ENCODE data around the gene PARP3. TPM values are rescaled to one million over a fixed set of nuclear protein-coding genes. Genes with fewer than 3 reads are reported as not detected.

PARP3 gene
- total RNA-seq, 3 donors from 2014 or later (not counting 1 experiment from before 2014, with no cell fraction given): 4.6 to 7.4 (median 5.6) TPM

DNA sequence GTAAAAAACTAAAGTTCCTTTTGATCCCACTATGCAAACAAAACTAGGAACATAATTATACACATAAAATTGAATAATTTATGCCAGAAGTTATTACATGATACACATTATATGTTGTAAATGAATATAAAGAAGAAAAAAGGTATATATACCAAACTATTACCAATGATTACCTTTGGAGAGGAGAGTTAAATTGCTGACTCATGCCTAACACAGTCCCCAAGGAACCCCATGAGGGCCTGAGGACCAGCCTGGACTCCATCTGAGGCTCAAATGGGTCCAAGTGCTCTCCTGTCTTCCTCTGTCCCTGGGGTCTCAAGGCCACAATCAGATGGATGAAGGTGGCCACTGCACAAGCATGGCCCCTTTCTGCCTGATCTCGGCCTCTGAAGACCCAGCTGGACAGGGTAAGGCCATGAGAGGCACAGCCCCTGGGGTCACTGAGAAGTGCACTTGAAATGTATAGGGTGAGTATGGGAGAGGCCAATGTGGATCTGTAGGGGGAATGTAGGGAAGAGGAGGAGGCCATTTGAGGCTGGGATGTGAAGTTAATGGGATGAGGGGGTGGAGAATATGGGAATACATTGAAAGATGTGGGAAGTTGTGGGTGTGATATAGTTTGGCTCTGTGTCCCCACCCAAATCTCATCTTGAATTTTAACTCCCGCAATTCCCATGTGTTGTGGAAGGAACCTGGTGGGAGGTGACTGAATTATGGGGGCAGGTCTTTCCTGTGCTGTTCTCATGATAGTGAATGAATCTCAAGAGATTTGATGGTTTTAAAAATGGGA lies 37.9 kb upstream of the PARP3 start:
- H3K9me3 ChIP-seq (ENCODE audit: control insufficient read depth, insufficient read depth, low read length): no peaks in the 10 kb centered on the region
- H3K27me3 ChIP-seq (ENCODE audit: control insufficient read depth, insufficient read depth, low read length): no peaks in the 10 kb centered on the region

DNA sequence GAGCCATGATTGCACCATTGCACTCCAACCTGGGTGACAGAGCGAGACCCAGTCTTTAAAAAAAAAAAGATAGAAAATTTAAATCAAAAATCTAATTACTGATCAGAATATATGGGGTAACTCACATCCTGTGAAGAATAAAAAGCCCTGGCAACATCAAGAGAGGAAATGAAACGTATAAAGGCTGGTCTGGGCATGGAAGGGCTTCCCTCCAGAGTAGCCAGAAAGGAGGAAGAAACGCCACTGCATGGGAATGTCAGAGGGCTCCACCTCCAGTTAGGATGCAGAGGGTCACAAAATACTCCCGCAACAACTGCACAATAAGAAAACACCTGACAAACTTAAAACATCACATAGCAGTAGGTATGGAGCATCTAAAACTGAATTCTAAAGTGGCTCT lies 34.1 kb upstream of the PARP3 start:
- WGBS (ENCODE audit: insufficient coverage): 78% methylated on average over 1 of the region's 4 CpGs
- intact Hi-C loops (cut with micrococcal nuclease): no loop called here
- no peaks in the 10 kb centered on the region for H3K4me1 Mint-ChIP-seq

More for the DNA sequence above, 37.9 kb upstream of the PARP3 start:
- intact Hi-C loops (cut with micrococcal nuclease): no loop called here
- Mint-ChIP-seq H3K9me3 (peaks cover 0 to 2% of the 10 kb centered on the region in 2 donors), H3K4me3 (no peak overlapping the region), H3K27me3 (ENCODE audit: low read depth in 2 of 2) (peaks cover 45 to 68% of the 10 kb centered on the region in 2 donors), H3K27ac (no peak overlapping the region), H3K36me3 (peaks cover 5% of the 10 kb centered on the region), H3K4me1 (no peaks in the 10 kb centered on the region)
- no peak overlapping the region for H3K27ac ChIP-seq (ENCODE audit: low read length)
- H3K4me3 ChIP-seq (ENCODE audit: low read length): no peak overlapping the region
- ATAC-seq: no peak
- H3K4me1 ChIP-seq (ENCODE audit: control insufficient read depth, insufficient read depth, low read length): no peaks in the 10 kb centered on the region
- 87% methylated on average over 2 of the region's 2 CpGs for WGBS (ENCODE audit: insufficient coverage)
- H3K36me3 ChIP-seq (ENCODE audit: control insufficient read depth, insufficient read depth, low read length): no peaks in the 10 kb centered on the region
- TF ChIP-seq, protein P1, sequence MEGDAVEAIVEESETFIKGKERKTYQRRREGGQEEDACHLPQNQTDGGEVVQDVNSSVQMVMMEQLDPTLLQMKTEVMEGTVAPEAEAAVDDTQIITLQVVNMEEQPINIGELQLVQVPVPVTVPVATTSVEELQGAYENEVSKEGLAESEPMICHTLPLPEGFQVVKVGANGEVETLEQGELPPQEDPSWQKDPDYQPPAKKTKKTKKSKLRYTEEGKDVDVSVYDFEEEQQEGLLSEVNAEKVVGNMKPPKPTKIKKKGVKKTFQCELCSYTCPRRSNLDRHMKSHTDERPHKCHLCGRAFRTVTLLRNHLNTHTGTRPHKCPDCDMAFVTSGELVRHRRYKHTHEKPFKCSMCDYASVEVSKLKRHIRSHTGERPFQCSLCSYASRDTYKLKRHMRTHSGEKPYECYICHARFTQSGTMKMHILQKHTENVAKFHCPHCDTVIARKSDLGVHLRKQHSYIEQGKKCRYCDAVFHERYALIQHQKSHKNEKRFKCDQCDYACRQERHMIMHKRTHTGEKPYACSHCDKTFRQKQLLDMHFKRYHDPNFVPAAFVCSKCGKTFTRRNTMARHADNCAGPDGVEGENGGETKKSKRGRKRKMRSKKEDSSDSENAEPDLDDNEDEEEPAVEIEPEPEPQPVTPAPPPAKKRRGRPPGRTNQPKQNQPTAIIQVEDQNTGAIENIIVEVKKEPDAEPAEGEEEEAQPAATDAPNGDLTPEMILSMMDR (IDR thresholded peaks at IDR 0.05): no peak
- no peak for DNase-seq

GRCh38 chr3:51916418-51916817 lies 25.7 kb upstream of the PARP3 start:
- TF ChIP-seq, protein P1 (IDR thresholded peaks at IDR 0.05): no peak
- 68% methylated on average over 4 of the region's 5 CpGs for WGBS (ENCODE audit: insufficient coverage)
- intact Hi-C loops (cut with micrococcal nuclease): no loop called here
- H3K27ac ChIP-seq (ENCODE audit: low read length): no peak overlapping the region
- H3K4me1 Mint-ChIP-seq: no peaks in the 10 kb centered on the region
- H3K4me1 ChIP-seq (ENCODE audit: control insufficient read depth, insufficient read depth, low read length): no peaks in the 10 kb centered on the region
- H3K27me3 Mint-ChIP-seq (ENCODE audit: low read depth in 2 of 2): peaks cover 4 to 21% of the 10 kb centered on the region in 2 donors
- ATAC-seq (no peak), DNase-seq (no peak)
- no peaks in the 10 kb centered on the region for H3K9me3 ChIP-seq (ENCODE audit: control insufficient read depth, insufficient read depth, low read length)
- H3K4me3 Mint-ChIP-seq: no peak overlapping the region
- no peaks in the 10 kb centered on the region for H3K36me3 ChIP-seq (ENCODE audit: control insufficient read depth, insufficient read depth, low read length)
- no peaks in the 10 kb centered on the region for H3K27me3 ChIP-seq (ENCODE audit: control insufficient read depth, insufficient read depth, low read length)
- no peaks in the 10 kb centered on the region for H3K36me3 Mint-ChIP-seq
- no peak overlapping the region for H3K4me3 ChIP-seq (ENCODE audit: low read length)
- H3K27ac Mint-ChIP-seq: no peak overlapping the region
- no peaks in the 10 kb centered on the region for H3K9me3 Mint-ChIP-seq

More for the DNA sequence above, 34.1 kb upstream of the PARP3 start:
- Mint-ChIP-seq H3K9me3 (peaks cover 0 to 2% of the 10 kb centered on the region in 2 donors), H3K27ac (no peak overlapping the region), H3K27me3 (ENCODE audit: low read depth in 2 of 2) (peaks cover 30 to 38% of the 10 kb centered on the region in 2 donors), H3K4me3 (no peak overlapping the region), H3K36me3 (peaks cover 7% of the 10 kb centered on the region)
- Histone ChIP-seq H3K36me3 (ENCODE audit: control insufficient read depth, insufficient read depth, low read length) (no peaks in the 10 kb centered on the region), H3K4me3 (ENCODE audit: low read length) (no peak overlapping the region), H3K9me3 (ENCODE audit: control insufficient read depth, insufficient read depth, low read length) (no peaks in the 10 kb centered on the region), H3K27me3 (ENCODE audit: control insufficient read depth, insufficient read depth, low read length) (no peaks in the 10 kb centered on the region), H3K4me1 (ENCODE audit: control insufficient read depth, insufficient read depth, low read length) (no peaks in the 10 kb centered on the region), H3K27ac (ENCODE audit: low read length) (no peak overlapping the region)
- DNase-seq: no peak
- ATAC-seq: no peak
- TF ChIP-seq, protein P1 (IDR thresholded peaks at IDR 0.05): no peak
